Upper lobe of left lung (tissue), 4 donors: ENCODE measurements around the gene RFTN1.

Source experiments
- CTCF ChIP-seq, 6 experiments: fragments of 450-650 bp in 4 of 6; fragments of 200-600 bp in 2 of 6; sonication (generic) in 2 of 6; IDR thresholded peaks; one replicate each; pipeline ENCODE4 v1.5.1; 2016 to 2019; ENCODE audit warnings: antibody characterized with exemption in 6 of 6
- POLR2AphosphoS5 ChIP-seq, 2 donors: sonication (generic); formaldehyde crosslinking; IDR thresholded peaks; one replicate each; pipeline ENCODE4 v1.5.1; 2017; ENCODE audit warnings: antibody characterized with exemption in 2 of 2

GRCh38 chr3:16467393-16467792 is 46.1 kb downstream of the RFTN1 start:
- TF ChIP-seq CTCF (IDR thresholded peaks at IDR 0.05): no peak
- TF ChIP-seq POLR2AphosphoS5 (IDR thresholded peaks at IDR 0.05): no peak
